D721Med (cell line): ENCODE measurements around the gene DMXL2.
A peak's percentile ranks its signal among the peaks of the same experiment; 100 is the strongest.
"Not testable (repeated sequence)": the region's sequence is repeated elsewhere in the genome, so short reads cannot be mapped to it uniquely, and the experiment has no call there.

Source experiments
- DNase-seq: peaks from one replicate; pipeline ENCODE4 v3.0.0; 2011; ENCODE audit warnings: low spot score; ENCODE audit not compliant: insufficient read length
- FAIRE-seq: peaks from 2 replicates; lab custom pipeline; 2011; peaks lifted over from hg19 to GRCh38; lab: Jason Lieb, UNC
- TF ChIP-seq, protein P1 (sequence below): IDR thresholded peaks from 2 replicates; pipeline ENCODE4 v1.5.1; 2012; ENCODE audit warnings: mild to moderate bottlenecking, control low read depth; ENCODE audit not compliant: insufficient read depth; ENCODE audit errors: missing control alignments

Gene DMXL2

DNA sequence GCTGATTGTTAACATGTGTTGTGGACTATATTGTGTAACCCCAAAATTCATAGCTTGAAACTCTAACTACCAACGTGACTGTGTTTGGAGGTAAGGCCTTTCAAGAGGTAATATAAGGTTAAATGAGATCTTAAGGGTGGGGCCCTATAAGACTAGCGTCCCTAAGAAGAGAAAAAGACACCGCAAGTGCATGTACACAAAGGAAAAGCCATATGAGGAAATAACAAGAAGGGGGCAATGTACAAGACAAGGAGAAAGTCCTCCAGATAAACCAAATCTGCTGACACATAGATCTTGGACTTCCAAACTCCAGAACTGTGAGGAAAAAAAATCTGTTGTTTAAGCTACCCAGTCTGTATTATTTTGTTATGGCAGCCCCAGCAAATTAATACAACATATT lies 8.6 kb downstream of the DMXL2 start:
- TF ChIP-seq, protein P1, sequence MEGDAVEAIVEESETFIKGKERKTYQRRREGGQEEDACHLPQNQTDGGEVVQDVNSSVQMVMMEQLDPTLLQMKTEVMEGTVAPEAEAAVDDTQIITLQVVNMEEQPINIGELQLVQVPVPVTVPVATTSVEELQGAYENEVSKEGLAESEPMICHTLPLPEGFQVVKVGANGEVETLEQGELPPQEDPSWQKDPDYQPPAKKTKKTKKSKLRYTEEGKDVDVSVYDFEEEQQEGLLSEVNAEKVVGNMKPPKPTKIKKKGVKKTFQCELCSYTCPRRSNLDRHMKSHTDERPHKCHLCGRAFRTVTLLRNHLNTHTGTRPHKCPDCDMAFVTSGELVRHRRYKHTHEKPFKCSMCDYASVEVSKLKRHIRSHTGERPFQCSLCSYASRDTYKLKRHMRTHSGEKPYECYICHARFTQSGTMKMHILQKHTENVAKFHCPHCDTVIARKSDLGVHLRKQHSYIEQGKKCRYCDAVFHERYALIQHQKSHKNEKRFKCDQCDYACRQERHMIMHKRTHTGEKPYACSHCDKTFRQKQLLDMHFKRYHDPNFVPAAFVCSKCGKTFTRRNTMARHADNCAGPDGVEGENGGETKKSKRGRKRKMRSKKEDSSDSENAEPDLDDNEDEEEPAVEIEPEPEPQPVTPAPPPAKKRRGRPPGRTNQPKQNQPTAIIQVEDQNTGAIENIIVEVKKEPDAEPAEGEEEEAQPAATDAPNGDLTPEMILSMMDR = no peak
- FAIRE-seq = no peak

DNA sequence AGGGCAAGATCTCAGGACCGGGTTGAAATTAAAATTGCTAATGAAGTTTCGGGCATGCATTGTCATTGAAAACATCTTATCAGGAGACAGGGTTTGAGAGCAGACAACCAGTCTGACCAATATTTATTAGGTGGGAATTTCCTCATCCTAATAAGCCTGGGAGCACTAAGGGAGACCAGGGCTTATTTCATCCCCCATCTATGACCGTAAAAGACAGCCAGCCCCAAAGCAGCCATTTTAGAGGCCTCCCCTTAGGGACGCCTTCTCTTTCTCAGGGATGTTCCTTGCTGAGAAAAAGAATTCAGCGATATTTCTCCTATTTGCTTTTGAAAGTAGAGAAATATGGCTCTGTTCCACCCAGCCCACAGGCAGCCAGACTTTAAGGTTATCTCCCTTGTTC lies 9.9 kb downstream of the DMXL2 start:
- not testable (repeated sequence) for FAIRE-seq

More for the DNA sequence above, 8.6 kb downstream of the DMXL2 start:
- no peak for DNase-seq

DNA sequence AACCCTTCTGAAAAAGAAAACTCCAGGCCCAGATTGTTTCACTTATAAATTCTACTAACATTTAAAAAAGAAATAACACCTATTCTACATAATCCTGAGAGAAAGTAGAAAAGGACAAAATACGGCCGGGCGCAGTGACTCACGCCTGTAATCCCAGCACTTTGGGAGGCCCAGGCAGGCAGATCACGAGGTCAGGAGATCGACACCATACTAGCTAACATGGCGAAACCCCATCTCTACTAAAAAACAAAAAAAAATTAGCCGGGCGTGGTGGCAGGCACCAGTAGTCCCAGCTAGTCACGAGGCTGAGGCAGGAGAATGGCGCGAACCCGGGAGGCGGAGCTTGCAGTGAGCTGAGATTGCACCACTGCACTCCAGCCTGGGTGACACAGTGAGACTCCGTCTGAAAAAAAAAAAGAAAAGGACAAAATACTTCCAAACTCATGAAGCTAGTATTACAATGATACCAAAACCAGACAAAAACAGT lies 19.1 kb downstream of the DMXL2 start:
- not testable (repeated sequence) for DNase-seq, FAIRE-seq

More for the DNA sequence above, 9.9 kb downstream of the DMXL2 start:
- DNase-seq = not testable (repeated sequence)

DNA sequence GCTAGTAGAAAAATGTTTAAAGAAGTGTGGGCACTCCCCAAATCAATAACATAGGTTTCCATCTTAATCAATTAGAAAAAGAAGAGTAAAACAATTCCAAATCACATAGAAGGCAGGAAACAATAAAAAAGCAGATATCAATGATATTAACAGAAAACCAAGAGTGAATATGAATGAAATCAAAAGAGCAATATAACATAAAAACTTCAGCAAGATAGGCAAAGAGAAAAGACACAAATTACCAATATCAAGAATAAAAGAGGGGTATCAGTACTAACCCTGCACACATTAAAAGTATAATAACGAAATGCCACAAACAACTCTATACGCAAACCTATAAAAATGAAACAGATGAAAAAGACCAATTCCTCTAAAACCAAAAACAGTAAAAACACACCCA lies 19.6 kb downstream of the DMXL2 start:
- FAIRE-seq (no peak), DNase-seq (no peak)
- TF ChIP-seq, protein P1 = no peak

DNA sequence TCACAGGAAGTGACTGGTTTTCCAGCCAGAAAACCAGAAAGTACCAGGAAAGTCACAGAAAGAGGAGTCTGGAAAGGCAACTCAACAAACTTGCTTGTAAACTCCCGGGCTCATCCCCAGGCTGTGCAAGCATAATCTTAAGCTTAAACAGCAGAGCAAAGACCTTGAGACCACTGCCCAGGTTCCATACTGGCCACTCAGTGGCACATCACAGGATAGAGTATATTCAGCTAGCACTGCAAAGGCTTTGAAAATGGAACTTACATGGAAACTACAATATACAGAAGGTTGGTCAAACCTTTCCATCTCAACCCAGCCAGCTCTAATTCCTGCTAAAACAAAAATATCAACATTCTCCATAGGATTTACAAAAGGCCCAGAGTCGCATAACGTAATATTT lies 20.1 kb downstream of the DMXL2 start:
- TF ChIP-seq, protein P1 = no peak
- DNase-seq (no peak), FAIRE-seq (no peak)

DNA sequence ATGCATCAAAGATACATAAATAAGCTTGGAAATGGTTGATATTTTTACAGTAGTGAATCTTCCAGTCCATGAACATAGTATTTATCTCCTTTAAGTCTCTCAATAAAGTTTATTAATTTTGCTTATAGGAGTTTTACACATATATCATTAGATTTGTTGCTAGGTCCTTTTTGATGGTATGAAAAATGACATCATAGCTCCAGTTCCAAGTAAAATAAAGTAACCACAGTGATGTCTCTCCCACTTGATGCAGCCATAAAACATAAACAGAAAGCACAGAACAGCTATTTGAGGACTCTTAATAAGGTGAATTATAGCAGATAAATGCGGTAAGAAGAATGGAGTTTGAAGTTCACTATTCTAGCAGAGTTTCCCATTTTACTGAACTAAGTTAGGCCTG lies 20.8 kb downstream of the DMXL2 start:
- DNase-seq = no peak
- TF ChIP-seq, protein P1 = no peak
- FAIRE-seq = peak; percentile 64

DNA sequence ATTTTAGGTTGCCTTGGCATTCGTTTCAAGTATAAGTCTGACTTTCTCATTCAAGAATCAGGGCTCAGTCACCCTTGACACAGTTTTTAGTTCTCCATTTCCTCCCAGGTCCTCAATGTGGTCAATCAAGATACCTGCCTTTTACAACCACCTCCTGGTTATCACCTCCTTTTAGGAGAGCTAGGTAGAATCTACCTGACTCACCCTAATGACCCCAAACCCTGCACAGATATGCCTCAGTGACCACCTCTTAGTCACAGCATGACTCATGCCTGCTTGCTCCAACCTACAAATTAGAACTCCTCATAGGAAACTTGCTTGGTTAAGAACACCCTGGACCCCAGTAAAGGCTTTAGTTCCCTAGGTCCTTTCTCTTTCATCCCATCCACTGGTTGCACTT lies 22.5 kb downstream of the DMXL2 start:
- FAIRE-seq = no peak
- DNase-seq = no peak
- TF ChIP-seq, protein P1 = no peak

DNA sequence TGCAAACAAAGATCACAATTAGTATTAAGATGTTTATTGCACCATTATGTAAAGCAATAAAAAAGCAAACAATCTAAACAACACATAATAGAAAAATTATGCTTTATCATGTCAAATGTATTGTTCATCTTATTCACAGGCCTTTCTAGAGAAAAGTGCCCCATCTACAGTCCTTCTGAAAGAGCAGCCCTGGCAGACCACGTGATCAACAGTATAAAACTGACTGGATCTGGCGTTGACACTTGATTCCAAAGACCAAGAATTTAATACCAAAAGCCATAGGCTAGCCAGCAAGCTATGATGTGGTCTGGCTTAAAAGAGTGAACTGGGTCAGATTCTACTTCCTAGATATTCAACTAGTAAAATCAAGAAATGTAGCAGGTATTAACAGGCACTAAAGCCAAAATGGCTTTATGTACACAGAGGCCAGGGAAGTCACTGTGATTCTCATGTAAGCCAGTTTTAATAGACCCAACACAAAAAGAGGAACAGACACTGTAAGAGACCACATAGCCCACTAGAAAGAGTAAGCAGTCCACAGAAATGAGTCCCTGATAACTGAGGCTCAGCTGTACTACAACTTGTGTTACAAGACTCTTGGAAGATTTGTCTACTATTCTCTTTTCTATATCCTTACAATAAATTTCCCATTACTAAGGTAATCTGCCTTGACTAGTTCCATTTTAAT lies 32.5 kb downstream of the DMXL2 start:
- FAIRE-seq = no peak
- TF ChIP-seq, protein P1 = no peak
- no peak for DNase-seq
